ENCODE measurements around the gene PPP2R3A. TPM values are rescaled to one million over a fixed set of nuclear protein-coding genes. Genes with fewer than 3 reads are reported as not detected.
"Not testable (repeated sequence)": the region's sequence is repeated elsewhere in the genome, so short reads cannot be mapped to it uniquely, and the experiment has no call there.

Gene PPP2R3A
- total and polyA plus RNA-seq, 2 donors (not counting 1 experiment from before 2014, with no cell fraction given), result 17.5 to 18.3 TPM

GRCh38 chr3:135930255-135930654 lies 35.3 kb upstream of the PPP2R3A start:
- TF ChIP-seq EZH2 (IDR thresholded peaks at IDR 0.05; ENCODE audit: low read length, missing control alignments) (no peak), CTCF (conservative IDR thresholded peaks at IDR 0.05 in 1 of 2, IDR thresholded peaks at IDR 0.05 in 1 of 2; ENCODE audit: low read depth in 1 of 2, low read length in 2 of 2) (no peak)
- Histone ChIP-seq H3K79me2 (ENCODE audit: control insufficient read depth, insufficient read depth, low read length) (no peaks in the 10 kb centered on the region), H3K36me3 (ENCODE audit: control insufficient read depth, insufficient read depth, low read length) (no peaks in the 10 kb centered on the region), H3K9ac (ENCODE audit: insufficient read depth, low read length) (no peak overlapping the region), H2AFZ (ENCODE audit: low read length) (peak overlapping the region; percentile 3), H3K4me3 (replicated peaks in 1 of 4; ENCODE audit: control extremely low read depth in 1 of 4, insufficient read depth in 1 of 4, low read depth in 3 of 4, low read length in 4 of 4) (no peak overlapping the region), H3K4me2 (ENCODE audit: extremely low read depth, insufficient read depth, low read length) (no peak overlapping the region), H4K20me1 (ENCODE audit: control insufficient read depth, extremely low read depth, insufficient read depth, low read length) (no peaks in the 10 kb centered on the region), H3K4me1 (ENCODE audit: control insufficient read depth, extremely low read depth, insufficient read depth, low read length) (no peaks in the 10 kb centered on the region), H3K9me3 (ENCODE audit: control insufficient read depth, insufficient read depth, low read depth, low read length) (no peaks in the 10 kb centered on the region), H3K27me3 (ENCODE audit: control insufficient read depth, insufficient read depth, low read length) (no peaks in the 10 kb centered on the region), H3K27ac (ENCODE audit: insufficient read depth, low read length) (no peak overlapping the region)
- DNase-seq (ENCODE audit: low read depth in 2 of 2), result no peak

- not testable (repeated sequence) for H3K27ac ChIP-seq (ENCODE audit: insufficient read depth, low read length); H3K9ac ChIP-seq (ENCODE audit: insufficient read depth, low read length); DNase-seq (ENCODE audit: low read depth in 2 of 2); H3K9me3 ChIP-seq (ENCODE audit: control insufficient read depth, insufficient read depth, low read depth, low read length); H3K27me3 ChIP-seq (ENCODE audit: control insufficient read depth, insufficient read depth, low read length); H3K4me2 ChIP-seq (ENCODE audit: extremely low read depth, insufficient read depth, low read length); H2AFZ ChIP-seq (ENCODE audit: low read length); H3K79me2 ChIP-seq (ENCODE audit: control insufficient read depth, insufficient read depth, low read length); H4K20me1 ChIP-seq (ENCODE audit: control insufficient read depth, extremely low read depth, insufficient read depth, low read length); H3K4me1 ChIP-seq (ENCODE audit: control insufficient read depth, extremely low read depth, insufficient read depth, low read length); H3K4me3 ChIP-seq (replicated peaks in 1 of 4; ENCODE audit: control extremely low read depth in 1 of 4, insufficient read depth in 1 of 4, low read depth in 3 of 4, low read length in 4 of 4); H3K36me3 ChIP-seq (ENCODE audit: control insufficient read depth, insufficient read depth, low read length)
Measured at GRCh38 chr3:135935171-135935570, 30.4 kb upstream of the PPP2R3A start.

GRCh38 chr3:135937766-135938165 lies 27.8 kb upstream of the PPP2R3A start:
- H3K9ac ChIP-seq (ENCODE audit: insufficient read depth, low read length); H3K9me3 ChIP-seq (ENCODE audit: control insufficient read depth, insufficient read depth, low read depth, low read length); H3K4me3 ChIP-seq (replicated peaks in 1 of 4; ENCODE audit: control extremely low read depth in 1 of 4, insufficient read depth in 1 of 4, low read depth in 3 of 4, low read length in 4 of 4); H3K4me2 ChIP-seq (ENCODE audit: extremely low read depth, insufficient read depth, low read length); DNase-seq (ENCODE audit: low read depth in 2 of 2); H3K79me2 ChIP-seq (ENCODE audit: control insufficient read depth, insufficient read depth, low read length); H4K20me1 ChIP-seq (ENCODE audit: control insufficient read depth, extremely low read depth, insufficient read depth, low read length); H3K27me3 ChIP-seq (ENCODE audit: control insufficient read depth, insufficient read depth, low read length); H3K27ac ChIP-seq (ENCODE audit: insufficient read depth, low read length); H2AFZ ChIP-seq (ENCODE audit: low read length); H3K36me3 ChIP-seq (ENCODE audit: control insufficient read depth, insufficient read depth, low read length); H3K4me1 ChIP-seq (ENCODE audit: control insufficient read depth, extremely low read depth, insufficient read depth, low read length): not testable (repeated sequence)

- Histone ChIP-seq H3K9ac (ENCODE audit: insufficient read depth, low read length) (no peak overlapping the region), H3K4me2 (ENCODE audit: extremely low read depth, insufficient read depth, low read length) (no peak overlapping the region), H2AFZ (ENCODE audit: low read length) (no peak overlapping the region)
Measured at GRCh38 chr3:135944831-135945230, 20.7 kb upstream of the PPP2R3A start.

More at GRCh38 chr3:135944831-135945230, 20.7 kb upstream of the PPP2R3A start:
- Histone ChIP-seq H3K4me1 (ENCODE audit: control insufficient read depth, extremely low read depth, insufficient read depth, low read length) (no peaks in the 10 kb centered on the region), H3K79me2 (ENCODE audit: control insufficient read depth, insufficient read depth, low read length) (no peaks in the 10 kb centered on the region), H4K20me1 (ENCODE audit: control insufficient read depth, extremely low read depth, insufficient read depth, low read length) (no peaks in the 10 kb centered on the region), H3K9me3 (ENCODE audit: control insufficient read depth, insufficient read depth, low read depth, low read length) (no peaks in the 10 kb centered on the region), H3K27ac (ENCODE audit: insufficient read depth, low read length) (no peak overlapping the region), H3K27me3 (ENCODE audit: control insufficient read depth, insufficient read depth, low read length) (no peaks in the 10 kb centered on the region), H3K4me3 (replicated peaks in 1 of 4; ENCODE audit: control extremely low read depth in 1 of 4, insufficient read depth in 1 of 4, low read depth in 3 of 4, low read length in 4 of 4) (no peak overlapping the region), H3K36me3 (ENCODE audit: control insufficient read depth, insufficient read depth, low read length) (no peaks in the 10 kb centered on the region)
- no peak for TF ChIP-seq CTCF (conservative IDR thresholded peaks at IDR 0.05 in 1 of 2, IDR thresholded peaks at IDR 0.05 in 1 of 2; ENCODE audit: low read depth in 1 of 2, low read length in 2 of 2)
- TF ChIP-seq EZH2 (IDR thresholded peaks at IDR 0.05; ENCODE audit: low read length, missing control alignments), result no peak
- no peak for DNase-seq (ENCODE audit: low read depth in 2 of 2)

All from fibroblast of lung (primary cell).